ENCODE data around the gene PRKCD. TPM values are rescaled to one million over a fixed set of nuclear protein-coding genes. Genes with fewer than 3 reads are reported as not detected.
A peak's percentile ranks its signal among the peaks of the same experiment; 100 is the strongest.

The PRKCD gene
- total RNA-seq, 1 donor from 2014 or later, result 9.9 TPM

DNA sequence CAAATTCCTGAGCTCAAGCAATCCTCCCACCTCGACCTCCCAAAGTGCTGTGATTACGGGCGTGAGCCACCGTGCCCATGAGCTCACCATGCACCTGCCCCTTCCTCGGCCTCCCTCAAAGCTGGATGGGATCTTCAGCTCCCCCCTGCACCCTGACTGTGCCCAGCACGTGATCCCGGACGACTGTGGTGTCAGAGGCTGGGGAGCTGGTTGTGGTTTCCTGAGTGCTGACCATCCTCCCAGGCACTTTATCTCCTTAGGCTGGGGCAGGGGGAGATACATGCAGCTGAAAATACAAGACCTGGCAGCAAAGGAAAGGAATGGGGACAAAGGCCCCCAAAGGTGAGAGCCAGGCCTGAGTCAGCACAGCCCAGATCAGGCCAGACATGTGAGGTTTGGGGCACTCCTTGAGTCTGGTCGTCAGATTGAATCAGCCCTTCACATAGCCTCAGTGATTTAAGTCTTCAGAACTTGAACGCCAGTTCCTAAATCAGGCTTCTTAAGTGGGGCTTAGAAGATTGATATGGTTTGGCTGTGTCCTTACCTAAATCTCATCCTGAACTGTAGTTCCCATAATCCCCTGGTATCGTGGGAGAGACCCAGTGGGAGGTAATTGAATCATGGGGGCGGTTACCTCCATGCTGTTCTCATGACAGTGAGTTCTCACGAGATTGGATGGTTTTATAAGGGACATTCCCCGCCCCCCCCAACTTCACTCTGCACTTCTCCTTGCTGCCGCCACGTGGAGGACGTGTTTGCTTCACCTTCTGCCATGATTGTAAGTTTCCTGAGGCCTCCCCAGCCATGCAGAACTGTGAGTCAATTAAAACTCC is 35.8 kb downstream of the PRKCD start:
- H3K4me1 Mint-ChIP-seq (ENCODE audit: unreplicated experiment), result peaks cover 27% of the 10 kb centered on the region
- H3K27ac Mint-ChIP-seq (ENCODE audit: unreplicated experiment), result no peak overlapping the region
- no peaks in the 10 kb centered on the region for H3K9me3 Mint-ChIP-seq (ENCODE audit: unreplicated experiment)
- H3K27me3 Mint-ChIP-seq (ENCODE audit: unreplicated experiment), result peaks cover 8% of the 10 kb centered on the region
- H3K36me3 Mint-ChIP-seq (ENCODE audit: low read depth, unreplicated experiment), result peaks cover 8% of the 10 kb centered on the region
- H3K4me3 Mint-ChIP-seq (ENCODE audit: unreplicated experiment), result no peak overlapping the region
- no peak for DNase-seq (ENCODE audit: low spot score)
- TF ChIP-seq, protein P1, sequence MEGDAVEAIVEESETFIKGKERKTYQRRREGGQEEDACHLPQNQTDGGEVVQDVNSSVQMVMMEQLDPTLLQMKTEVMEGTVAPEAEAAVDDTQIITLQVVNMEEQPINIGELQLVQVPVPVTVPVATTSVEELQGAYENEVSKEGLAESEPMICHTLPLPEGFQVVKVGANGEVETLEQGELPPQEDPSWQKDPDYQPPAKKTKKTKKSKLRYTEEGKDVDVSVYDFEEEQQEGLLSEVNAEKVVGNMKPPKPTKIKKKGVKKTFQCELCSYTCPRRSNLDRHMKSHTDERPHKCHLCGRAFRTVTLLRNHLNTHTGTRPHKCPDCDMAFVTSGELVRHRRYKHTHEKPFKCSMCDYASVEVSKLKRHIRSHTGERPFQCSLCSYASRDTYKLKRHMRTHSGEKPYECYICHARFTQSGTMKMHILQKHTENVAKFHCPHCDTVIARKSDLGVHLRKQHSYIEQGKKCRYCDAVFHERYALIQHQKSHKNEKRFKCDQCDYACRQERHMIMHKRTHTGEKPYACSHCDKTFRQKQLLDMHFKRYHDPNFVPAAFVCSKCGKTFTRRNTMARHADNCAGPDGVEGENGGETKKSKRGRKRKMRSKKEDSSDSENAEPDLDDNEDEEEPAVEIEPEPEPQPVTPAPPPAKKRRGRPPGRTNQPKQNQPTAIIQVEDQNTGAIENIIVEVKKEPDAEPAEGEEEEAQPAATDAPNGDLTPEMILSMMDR (IDR thresholded peaks at IDR 0.05; ENCODE audit: unreplicated experiment), result no peak

DNA sequence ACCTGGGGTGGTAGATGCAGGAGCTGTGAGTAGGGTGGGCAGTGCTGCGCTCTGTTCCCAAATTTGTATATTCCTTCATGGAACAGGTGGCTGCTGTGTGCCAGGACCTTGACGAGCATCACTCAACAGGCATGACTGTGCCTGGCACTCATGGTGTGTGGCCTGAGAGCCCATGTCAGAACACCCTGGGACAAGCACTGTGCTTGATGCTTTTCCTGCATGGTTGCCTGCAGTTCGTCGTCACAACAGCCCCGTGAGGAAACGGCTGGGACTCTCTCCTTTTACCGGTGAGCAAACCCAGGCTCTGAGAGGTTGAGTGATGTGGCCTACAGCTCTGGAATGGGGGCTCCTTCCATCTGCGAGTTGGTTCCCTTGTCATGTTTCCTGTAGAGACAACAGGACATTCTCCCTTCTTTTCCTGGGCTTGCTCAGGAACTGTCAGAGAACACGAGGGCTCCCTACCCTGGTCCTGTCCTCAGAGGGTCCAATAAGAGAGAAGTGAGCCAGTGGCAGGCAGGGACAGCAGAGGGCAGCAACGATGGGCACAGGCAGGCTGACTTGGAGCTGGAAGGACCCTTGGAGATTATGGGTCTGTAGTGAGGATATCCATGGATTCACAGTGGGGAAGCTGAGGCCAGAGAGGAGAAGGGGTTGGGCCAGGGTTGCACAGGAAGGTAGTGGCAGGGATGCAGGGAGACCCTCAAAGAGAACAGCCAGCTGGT is 37.4 kb downstream of the PRKCD start:
- Mint-ChIP-seq H3K4me3 (ENCODE audit: unreplicated experiment) (no peak overlapping the region), H3K4me1 (ENCODE audit: unreplicated experiment) (peaks cover 16% of the 10 kb centered on the region), H3K36me3 (ENCODE audit: low read depth, unreplicated experiment) (peaks cover 5% of the 10 kb centered on the region), H3K27me3 (ENCODE audit: unreplicated experiment) (peaks cover 10% of the 10 kb centered on the region), H3K9me3 (ENCODE audit: unreplicated experiment) (no peaks in the 10 kb centered on the region), H3K27ac (ENCODE audit: unreplicated experiment) (peak overlapping the region; percentile 81)
- TF ChIP-seq, protein P1 (IDR thresholded peaks at IDR 0.05; ENCODE audit: unreplicated experiment), result no peak
- peak; percentile 29 for DNase-seq (ENCODE audit: low spot score)

DNA sequence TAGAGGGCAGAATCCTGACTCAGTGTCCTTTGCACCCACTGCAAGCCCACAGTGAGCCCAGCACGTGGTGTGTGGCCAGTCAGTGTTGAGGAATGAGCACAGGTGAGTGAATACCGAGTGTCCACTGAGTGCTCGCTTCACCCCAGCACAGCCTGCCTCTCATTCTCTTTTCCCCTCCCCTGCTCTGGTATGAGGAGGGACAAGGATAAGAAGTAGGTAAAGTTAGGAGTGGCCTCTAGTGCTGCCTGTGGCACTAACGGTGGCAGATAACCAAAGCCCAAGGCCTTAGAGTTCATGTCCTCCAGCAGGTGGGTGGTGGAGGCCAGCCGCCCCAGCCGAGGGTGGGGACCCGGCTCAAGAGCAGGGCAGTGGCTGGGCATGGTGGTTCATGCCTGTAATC is 38.0 kb downstream of the PRKCD start:
- Mint-ChIP-seq H3K36me3 (ENCODE audit: low read depth, unreplicated experiment) (peaks cover 5% of the 10 kb centered on the region), H3K4me3 (ENCODE audit: unreplicated experiment) (no peak overlapping the region), H3K9me3 (ENCODE audit: unreplicated experiment) (no peaks in the 10 kb centered on the region), H3K4me1 (ENCODE audit: unreplicated experiment) (peaks cover 10% of the 10 kb centered on the region), H3K27ac (ENCODE audit: unreplicated experiment) (no peak overlapping the region), H3K27me3 (ENCODE audit: unreplicated experiment) (peaks cover 8% of the 10 kb centered on the region)
- DNase-seq (ENCODE audit: low spot score), result no peak
- TF ChIP-seq, protein P1 (IDR thresholded peaks at IDR 0.05; ENCODE audit: unreplicated experiment), result no peak

DNA sequence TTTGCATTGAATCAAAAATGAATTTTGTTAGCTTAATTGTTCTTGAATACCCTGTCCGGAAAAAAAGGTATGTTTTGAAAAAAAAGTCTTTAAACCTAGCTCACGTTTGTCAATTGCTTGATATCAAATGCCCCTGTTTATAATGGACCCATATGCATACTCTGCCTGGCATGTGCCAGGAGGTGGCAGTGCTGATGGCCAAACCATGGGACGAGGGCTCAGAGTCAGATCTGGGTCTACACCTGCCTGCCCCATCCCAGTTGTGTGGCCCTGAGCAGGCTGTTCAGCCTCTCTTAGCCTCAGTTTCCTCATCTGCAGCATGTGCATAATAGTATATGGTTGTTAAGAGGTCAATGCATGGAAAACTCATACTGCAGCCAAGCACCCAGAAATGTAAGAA is 38.8 kb downstream of the PRKCD start:
- H3K36me3 Mint-ChIP-seq (ENCODE audit: low read depth, unreplicated experiment), result peaks cover 5% of the 10 kb centered on the region
- no peak for DNase-seq (ENCODE audit: low spot score)
- H3K4me3 Mint-ChIP-seq (ENCODE audit: unreplicated experiment), result no peak overlapping the region
- H3K4me1 Mint-ChIP-seq (ENCODE audit: unreplicated experiment), result peaks cover 9% of the 10 kb centered on the region
- H3K27me3 Mint-ChIP-seq (ENCODE audit: unreplicated experiment), result peaks cover 11% of the 10 kb centered on the region
- H3K27ac Mint-ChIP-seq (ENCODE audit: unreplicated experiment), result no peak overlapping the region
- TF ChIP-seq, protein P1 (IDR thresholded peaks at IDR 0.05; ENCODE audit: unreplicated experiment), result no peak
- no peaks in the 10 kb centered on the region for H3K9me3 Mint-ChIP-seq (ENCODE audit: unreplicated experiment)

All from endothelial cell (in vitro differentiated cells).